ENCODE results near the gene BICDL1.

BICDL1 gene

DNA sequence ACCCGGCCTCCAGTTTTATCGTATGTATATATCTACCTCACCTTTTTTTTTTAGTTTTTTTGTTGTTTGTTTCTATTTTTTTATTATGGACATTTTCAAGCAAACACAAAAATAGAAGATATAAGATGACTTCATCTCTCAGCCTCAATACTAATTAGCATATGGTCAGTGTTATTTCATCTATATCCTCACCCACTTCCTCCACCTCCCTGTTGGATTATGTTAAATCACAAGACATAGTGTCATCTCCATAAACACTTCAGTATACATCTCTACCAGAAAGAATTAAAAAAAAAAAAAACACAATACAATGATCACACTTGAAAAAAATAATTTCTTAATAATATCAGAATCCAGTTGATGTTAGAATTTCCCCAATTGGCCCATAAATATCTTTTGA lies 92.6 kb downstream of the BICDL1 start:
- DNase-seq (ENCODE audit: low read depth): no peak

GRCh38 chr12:120085920-120086645 lies 97.0 kb downstream of the BICDL1 start:
- no peak for DNase-seq (ENCODE audit: low read depth)

DNA sequence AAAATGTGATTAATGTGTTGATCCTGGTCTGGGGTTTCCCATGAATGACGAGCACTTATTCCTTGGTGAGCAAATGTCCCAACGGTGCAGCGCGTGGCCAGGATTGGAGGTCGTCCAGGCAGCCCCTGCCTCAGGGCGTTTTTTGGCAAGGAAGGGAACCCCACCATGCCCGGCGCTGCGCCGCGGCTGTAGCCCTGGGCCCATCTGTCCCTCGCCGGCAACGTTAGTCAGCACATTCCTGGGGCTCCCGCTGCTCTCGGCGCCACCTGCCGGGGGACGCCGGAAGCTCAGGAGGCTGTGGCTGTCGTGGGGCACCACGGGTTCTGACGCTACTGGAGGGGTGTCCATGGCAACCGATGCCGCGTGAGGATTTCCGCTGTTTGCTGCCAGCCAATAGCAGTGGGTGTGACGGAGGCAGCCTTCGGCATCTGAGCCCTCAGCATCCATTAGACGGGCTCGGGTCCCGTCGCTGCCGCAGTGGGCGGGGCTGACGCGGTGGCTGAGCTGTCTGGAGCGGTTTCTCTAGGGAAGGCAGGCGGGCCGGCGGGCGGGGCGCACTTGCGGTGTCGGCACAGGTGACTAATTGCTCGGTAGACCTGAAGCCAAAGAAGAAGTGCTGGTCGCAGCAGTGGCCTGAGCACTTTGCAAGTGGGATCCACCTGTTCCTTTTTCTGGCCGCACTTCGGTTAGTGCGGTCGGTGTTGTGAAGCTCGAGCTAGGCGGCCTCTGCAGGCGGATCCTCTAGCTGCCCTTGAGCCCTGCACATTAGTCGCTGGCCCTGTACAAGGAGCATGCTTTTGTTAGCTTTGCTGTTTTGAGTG lies 98.0 kb downstream of the BICDL1 start:
- peak; percentile 98 for DNase-seq (ENCODE audit: low read depth)

DNA sequence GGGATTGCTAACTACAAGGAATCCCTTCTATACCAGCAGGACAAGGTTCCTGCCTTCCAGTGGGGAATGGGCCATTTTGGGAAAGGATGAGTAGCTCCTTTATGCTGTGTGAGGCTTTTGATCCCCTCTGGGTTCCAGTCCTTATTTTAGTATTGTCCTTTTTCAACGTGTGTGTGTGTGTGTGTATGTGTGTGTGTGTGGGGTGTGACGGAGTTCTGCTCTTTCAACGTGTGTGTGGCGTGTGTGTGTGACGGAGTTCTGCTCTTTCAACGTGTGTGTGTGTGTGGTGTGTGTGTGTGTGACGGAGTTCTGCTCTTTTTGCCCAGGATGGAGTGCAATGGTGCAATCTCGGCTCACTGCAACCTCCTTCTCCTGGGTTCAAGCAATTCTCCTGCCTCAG lies 100.1 kb downstream of the BICDL1 start:
- DNase-seq (ENCODE audit: low read depth): no peak

- DNase-seq (ENCODE audit: low read depth): no peak
Measured at GRCh38 chr12:120089796-120090195, 100.8 kb downstream of the BICDL1 start.

- no peak for DNase-seq (ENCODE audit: low read depth)
Measured at GRCh38 chr12:120090206-120090605, 101.2 kb downstream of the BICDL1 start.

- DNase-seq (ENCODE audit: low read depth): no peak
Measured at GRCh38 chr12:120090626-120091295, 101.7 kb downstream of the BICDL1 start.

GRCh38 chr12:120091371-120092090 lies 102.5 kb downstream of the BICDL1 start:
- no peak for DNase-seq (ENCODE audit: low read depth)

GRCh38 chr12:120092551-120093335 lies 103.7 kb downstream of the BICDL1 start:
- DNase-seq (ENCODE audit: low read depth): no peak

DNA sequence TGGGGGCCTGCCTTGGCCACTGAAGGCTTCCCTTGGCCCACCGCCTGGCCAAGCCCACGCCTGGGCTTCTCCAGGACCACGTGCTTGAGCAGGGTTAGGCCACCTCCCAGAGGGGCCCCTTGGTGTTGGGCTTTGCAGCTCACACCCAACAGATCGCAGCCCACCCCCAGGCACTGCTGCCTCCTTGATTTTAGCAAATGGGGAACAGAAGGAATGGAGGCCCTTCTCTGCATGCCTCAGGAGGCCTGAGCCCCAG lies 104.2 kb downstream of the BICDL1 start:
- DNase-seq (ENCODE audit: low read depth): no peak

DNA sequence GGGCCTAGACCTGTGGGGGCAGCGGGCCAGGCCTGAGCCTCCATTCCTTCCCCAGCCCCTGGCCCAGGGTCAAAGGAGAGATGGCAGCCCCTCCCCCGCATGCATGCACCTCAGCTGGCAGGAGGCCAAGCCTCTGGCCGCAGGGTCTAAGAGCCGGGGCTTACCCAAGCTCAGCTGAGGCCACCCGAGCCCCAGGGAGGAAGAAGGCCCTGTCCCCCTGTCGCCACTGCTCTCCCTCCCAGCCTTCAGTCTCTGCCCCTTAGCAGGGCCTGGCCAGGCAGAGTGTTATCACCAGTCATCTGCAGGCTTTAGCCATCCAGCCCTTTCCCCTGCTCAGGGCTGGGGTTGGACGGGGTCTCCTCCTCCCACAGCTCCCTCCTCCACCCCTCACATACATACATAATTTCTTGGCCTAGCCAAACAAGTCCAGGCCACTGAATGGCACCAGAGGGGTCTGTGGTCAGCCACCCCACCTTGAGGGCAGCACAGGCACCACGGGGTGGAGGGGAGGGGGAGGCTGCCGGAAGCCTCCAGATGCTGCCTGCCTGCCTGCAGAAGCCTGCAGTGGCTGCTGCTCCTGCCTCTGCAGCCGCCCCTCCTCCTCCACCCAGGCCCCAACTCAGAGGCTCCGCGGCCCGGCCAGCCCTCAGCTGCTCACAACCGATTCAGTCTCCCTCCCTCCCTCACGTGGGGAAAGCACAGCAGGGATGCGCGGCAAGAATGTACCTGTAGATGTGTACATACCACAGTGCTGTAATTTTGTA lies 104.7 kb downstream of the BICDL1 start:
- DNase-seq (ENCODE audit: low read depth): no peak

DNA sequence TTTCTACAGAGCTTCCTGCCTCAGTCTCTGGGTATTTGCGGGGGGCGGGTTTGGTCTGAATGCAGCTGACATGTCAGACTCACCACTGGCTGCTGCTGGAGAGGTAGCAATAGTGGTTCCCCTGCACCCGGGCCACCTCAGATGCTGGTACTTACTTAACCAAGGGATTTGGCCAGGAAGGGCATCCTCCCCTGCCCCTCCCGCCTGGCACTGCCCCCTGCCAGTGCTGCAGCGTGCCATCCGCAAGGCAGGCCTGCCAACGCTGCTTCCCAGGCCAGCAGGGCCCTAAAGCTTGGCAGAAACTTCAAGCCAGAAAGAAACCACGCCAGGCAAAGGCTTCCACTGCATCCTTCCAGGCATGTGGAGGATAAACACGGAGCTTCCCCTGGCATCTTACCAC lies 105.4 kb downstream of the BICDL1 start:
- no peak for DNase-seq (ENCODE audit: low read depth)

DNA sequence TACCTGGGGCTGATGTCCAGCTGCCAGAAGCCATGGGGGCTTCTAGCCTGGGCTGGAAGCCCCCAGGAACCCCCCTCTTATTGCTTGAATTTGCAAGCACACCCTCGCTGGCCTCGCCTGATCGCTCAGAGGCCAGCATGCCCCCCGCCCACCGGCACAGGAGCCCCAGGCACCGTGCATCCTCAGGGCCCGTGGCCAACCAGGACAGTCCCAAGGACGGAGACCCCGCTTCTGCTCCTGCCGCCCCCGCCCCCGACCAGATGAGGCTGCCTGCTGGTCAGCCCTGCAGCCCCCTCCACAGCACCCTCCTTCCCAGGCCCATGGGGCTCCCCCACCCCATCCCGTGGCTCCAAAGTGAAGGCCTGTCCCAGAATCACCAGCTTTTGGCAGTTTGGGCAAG lies 106.3 kb downstream of the BICDL1 start:
- DNase-seq (ENCODE audit: low read depth): no peak

GRCh38 chr12:120095736-120096135 lies 106.7 kb downstream of the BICDL1 start:
- no peak for DNase-seq (ENCODE audit: low read depth)

DNA sequence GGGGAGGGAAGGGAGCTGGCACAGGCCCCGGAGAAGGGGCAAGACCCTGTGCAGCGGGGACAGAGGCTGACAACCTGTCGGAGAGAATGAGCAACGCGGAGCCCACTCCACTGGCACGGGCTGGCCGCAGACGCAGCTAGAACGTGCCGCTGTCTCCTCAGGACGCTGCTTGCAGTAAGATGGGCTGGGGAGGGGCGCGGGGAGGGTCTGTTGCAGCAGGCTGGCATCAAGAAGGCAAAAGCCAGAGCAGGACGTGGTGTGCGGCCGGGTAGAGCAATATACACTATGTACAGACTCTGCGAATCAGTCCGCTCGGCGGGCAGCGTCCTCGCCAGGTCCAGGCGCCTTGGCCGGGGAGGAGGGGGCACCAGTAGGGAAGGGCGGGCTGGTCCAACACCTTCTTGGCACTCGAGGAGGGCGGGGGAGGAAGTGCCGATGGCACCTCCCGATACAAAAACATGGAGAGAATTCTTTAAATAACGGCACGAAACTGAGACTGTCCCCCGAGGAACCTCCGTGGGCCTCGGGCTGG lies 107.7 kb downstream of the BICDL1 start:
- DNase-seq (ENCODE audit: low read depth): no peak

DNA sequence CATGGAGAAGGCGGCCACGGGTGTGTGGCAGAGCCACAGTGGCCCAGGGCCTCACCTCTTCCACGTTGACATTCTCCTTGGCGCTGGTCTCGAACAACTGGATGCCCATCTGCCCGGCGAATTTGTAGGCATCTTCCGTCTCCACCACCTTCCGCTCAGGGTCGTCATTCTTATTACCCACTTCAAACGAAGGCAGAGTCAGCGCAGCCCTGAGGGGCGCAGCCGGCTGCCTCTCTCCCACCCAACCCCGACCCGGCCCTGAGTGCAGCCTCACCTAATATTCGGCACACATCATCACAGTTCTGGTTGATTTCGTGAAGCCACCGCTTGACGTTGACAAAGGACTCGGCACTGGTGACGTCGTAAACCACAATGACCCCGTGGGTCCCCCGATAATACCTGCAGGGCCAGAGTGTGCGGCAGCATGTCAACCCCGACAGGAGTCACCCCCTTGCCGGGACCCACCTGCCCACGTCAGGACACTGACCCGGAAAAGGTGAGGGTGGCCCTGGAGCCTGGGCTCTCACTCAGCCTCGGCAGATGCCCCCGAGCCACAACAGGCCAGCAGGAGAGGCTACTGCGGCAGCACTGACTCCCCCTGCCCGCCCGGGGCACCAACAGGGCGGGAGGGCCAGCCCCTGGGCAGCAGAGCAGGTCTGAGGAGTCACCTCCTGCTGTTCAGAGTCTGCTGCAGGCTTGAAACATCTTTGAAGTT lies 109.9 kb downstream of the BICDL1 start:
- no peak for DNase-seq (ENCODE audit: low read depth)

DNA sequence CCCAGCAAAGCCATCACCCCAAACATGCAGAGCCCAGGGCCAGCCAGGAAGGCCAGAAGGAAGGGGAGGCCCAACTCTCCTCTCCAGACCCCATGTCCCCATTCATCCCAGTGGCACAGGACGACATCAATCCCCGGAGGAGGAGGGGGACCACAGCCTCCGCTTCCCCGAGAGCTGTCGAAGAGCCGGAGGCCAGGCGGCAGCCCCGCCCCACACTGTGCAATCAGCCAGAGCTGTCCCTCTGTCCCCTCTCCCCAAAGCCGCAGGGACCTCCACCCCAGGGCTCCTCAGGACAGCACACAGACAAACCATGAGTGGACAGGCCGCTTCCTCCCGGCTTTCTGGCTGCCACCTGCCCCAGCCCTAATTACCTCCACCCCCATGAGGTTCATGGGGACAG lies 110.7 kb downstream of the BICDL1 start:
- DNase-seq (ENCODE audit: low read depth): no peak

DNA sequence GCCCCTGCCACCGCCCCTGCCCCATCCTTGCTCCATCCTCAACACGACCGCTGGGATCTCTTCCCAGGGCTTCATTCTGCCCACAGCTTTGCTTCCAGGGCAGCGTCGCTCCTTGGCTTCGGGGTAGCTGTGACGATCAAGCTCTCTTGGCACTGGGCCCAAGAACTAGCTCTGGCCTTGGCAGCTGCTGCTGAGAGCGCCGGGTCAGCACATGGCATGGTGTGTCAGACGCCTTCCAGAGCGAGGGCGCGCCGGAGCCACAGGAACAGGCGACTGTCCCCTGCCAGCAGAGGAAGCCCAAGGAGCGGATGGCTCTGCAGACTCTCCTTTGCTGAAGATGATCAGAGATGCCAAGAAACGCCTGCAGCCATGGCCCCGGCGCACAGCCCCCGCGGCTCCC lies 111.6 kb downstream of the BICDL1 start:
- no peak for DNase-seq (ENCODE audit: low read depth)

GRCh38 chr12:120101182-120101581 lies 112.1 kb downstream of the BICDL1 start:
- no peak for DNase-seq (ENCODE audit: low read depth)

DNA sequence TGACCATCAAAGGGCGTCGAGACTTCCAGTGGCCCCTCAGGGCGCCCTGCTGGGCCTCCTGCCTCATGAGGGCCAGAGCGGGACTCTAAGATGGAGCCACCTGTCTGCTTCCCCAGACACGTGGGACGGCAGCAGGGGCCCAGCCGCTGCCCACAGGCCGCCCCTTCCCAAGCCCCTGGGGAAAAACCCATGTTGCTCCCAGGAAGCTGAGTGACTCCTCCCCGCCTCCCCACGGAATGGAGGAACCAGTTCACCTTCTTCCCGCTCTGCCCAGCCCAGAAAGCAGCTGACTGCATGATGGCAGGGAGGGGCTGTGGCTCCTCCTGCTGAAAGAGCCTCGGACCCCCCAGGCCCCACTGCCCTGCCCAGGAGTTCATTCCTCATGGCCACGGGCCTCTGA lies 112.6 kb downstream of the BICDL1 start:
- DNase-seq (ENCODE audit: low read depth): no peak
